Adrenal gland (tissue), 5 donors: ENCODE measurements around the gene ERICH4.

Experiments used
- POLR2A ChIP-seq, 2 donors: fragments of 450-650 bp; IDR thresholded peaks; one replicate each; pipeline ENCODE4 v1.6.1; 2017; ENCODE audit warnings: antibody characterized with exemption in 2 of 2, mild to moderate bottlenecking in 2 of 2, moderate library complexity in 1 of 2
- TF ChIP-seq, protein P1 (sequence below), 6 experiments: fragments of 450-650 bp in 4 of 6; fragments of 200-600 bp in 2 of 6; sonication (generic) in 1 of 6; IDR thresholded peaks; 1 replicate in 5 of 6; 2 replicates in 1 of 6; pipeline versions ENCODE4 v1.5.1 to v1.8.0; 2016 to 2021; ENCODE audit warnings: antibody characterized with exemption in 6 of 6, mild to moderate bottlenecking in 2 of 6, moderate library complexity in 1 of 6
- donor health status: DM: no; HTN: no; CAD: no.

DNA sequence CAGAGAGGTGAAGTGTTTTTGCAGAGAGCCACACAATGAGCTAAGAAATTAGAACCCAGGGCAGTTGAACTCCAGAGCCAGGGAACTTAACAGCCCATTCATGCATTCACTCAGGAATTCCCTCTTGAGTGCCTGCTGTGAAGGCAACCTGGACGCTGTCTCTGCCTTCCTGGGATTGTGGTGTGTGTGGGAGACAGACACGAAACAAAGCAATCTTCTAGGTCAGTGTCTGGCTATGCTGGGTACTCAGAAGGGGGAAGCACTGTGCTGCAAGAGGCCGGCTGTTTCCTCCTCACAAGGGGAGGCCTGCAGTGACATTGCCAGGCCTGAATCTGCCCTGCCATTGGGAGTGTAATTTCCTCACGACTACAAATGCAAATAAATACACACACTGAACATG lies 35.7 kb upstream of the ERICH4 start:
- TF ChIP-seq, protein P1, sequence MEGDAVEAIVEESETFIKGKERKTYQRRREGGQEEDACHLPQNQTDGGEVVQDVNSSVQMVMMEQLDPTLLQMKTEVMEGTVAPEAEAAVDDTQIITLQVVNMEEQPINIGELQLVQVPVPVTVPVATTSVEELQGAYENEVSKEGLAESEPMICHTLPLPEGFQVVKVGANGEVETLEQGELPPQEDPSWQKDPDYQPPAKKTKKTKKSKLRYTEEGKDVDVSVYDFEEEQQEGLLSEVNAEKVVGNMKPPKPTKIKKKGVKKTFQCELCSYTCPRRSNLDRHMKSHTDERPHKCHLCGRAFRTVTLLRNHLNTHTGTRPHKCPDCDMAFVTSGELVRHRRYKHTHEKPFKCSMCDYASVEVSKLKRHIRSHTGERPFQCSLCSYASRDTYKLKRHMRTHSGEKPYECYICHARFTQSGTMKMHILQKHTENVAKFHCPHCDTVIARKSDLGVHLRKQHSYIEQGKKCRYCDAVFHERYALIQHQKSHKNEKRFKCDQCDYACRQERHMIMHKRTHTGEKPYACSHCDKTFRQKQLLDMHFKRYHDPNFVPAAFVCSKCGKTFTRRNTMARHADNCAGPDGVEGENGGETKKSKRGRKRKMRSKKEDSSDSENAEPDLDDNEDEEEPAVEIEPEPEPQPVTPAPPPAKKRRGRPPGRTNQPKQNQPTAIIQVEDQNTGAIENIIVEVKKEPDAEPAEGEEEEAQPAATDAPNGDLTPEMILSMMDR (IDR thresholded peaks at IDR 0.05) = no peak
- TF ChIP-seq POLR2A (IDR thresholded peaks at IDR 0.05) = no peak
